Gastrocnemius medialis (tissue), 4 donors: ENCODE data around the gene GRIK4. TPM values are rescaled to one million over a fixed set of nuclear protein-coding genes. Genes with fewer than 3 reads are reported as not detected.

Experiments used
- ATAC-seq, 2 donors: fragments of 150-250 bp; one replicate each; pipeline ENCODE4 v1.9.1; 2016
- DNase-seq, 2 donors: peaks; one replicate each; pipeline ENCODE4 v3.0.0-alpha.2; 2019
- H3K27ac ChIP-seq, 4 donors: fragments of 200-600 bp; sonication (generic); 1 replicate in 1 of 4; 2 replicates in 3 of 4; pipeline ENCODE4 v1.5.1; 2016 to 2018; ENCODE audit warnings: mild to moderate bottlenecking in 2 of 4, moderate library complexity in 1 of 4
- H3K27me3 ChIP-seq, 3 donors: fragments of 200-600 bp; sonication (generic) in 2 of 3; 1 replicate in 1 of 3; 2 replicates in 2 of 3; pipeline versions ENCODE4 v1.5.1 to v1.6.0; 2016 to 2019; ENCODE audit warnings: mild to moderate bottlenecking in 1 of 3, moderate library complexity in 1 of 3
- H3K36me3 ChIP-seq, 2 donors: fragments of 200-600 bp; sonication (generic) in 1 of 2; one replicate each; pipeline ENCODE4 v1.5.1; 2017 to 2018
- H3K4me1 ChIP-seq, 2 donors: fragments of 200-600 bp; sonication (generic) in 1 of 2; one replicate each; pipeline ENCODE4 v1.5.1; 2016 to 2017; ENCODE audit warnings: mild to moderate bottlenecking in 2 of 2
- H3K4me3 ChIP-seq, 4 donors: fragments of 200-600 bp; sonication (generic) in 3 of 4; 1 replicate in 1 of 4; 2 replicates in 3 of 4; pipeline ENCODE4 v1.5.1; 2016 to 2019; ENCODE audit warnings: mild to moderate bottlenecking in 2 of 4
- H3K9me3 ChIP-seq, 3 donors: fragments of 200-600 bp; sonication (generic) in 2 of 3; 1 replicate in 1 of 3; 2 replicates in 2 of 3; pipeline ENCODE4 v1.5.1; 2016 to 2019
- POLR2A ChIP-seq, 2 donors: fragments of 450-650 bp; IDR thresholded peaks; one replicate each; pipeline ENCODE4 v1.6.1; 2017; ENCODE audit warnings: antibody characterized with exemption in 2 of 2, mild to moderate bottlenecking in 2 of 2, moderate library complexity in 2 of 2
- in situ Hi-C, 4 donors: fragments of 200-750 bp; cut with MboI; loops; one replicate each; pipeline versions ENCODE4 v1.15.0 to v1.8.0; 2017; ENCODE audit warnings: low sequenced_read_pairs in 4 of 4
- intact Hi-C: fragments of 100-400 bp; cut with DNase I; formaldehyde crosslinking; loops from one replicate; pipeline ENCODE4 v1.15.1; 2023; ENCODE audit warnings: low total_unique reads
- total RNA-seq, 4 donors: library from RNA; depleted of rRNA; stranded (reverse); fragments of >200 nt; gene quantifications; one replicate each; pipeline versions ENCODE4 v1.1.0 to v1.2.3, GENCODE V29; 2016
- TF ChIP-seq, protein P1 (sequence below), 5 experiments: fragments of 450-650 bp in 3 of 5; fragments of 200-600 bp in 2 of 5; sonication (generic) in 2 of 5; IDR thresholded peaks in 4 of 5; conservative IDR thresholded peaks in 1 of 5; 1 replicate in 4 of 5; 2 replicates in 1 of 5; pipeline ENCODE4 v1.5.1; 2016 to 2019; ENCODE audit warnings: antibody characterized with exemption in 5 of 5, mild to moderate bottlenecking in 3 of 5, moderate library complexity in 3 of 5

GRIK4 gene
- total RNA-seq, 4 donors from 2014 or later, result 0.42 TPM; not detected in 3

DNA sequence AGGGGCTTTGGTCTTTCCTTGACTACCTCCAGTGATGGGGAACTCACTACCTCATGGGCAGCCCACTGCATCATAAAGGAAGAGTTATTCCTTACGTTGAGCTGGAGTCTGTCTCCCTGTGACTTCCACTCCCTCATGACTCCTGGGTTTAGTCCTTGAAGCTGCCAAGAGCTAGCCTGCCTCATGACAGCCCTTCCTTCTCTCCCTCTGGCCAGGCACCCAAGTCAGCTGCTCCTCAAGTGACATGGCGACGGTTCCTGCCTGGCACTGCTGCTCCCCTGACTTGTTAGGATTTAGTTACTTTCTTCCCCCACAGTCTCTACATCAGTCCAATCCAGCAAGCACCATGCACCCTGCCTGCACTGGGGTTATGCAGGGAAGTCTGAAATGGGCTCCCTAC lies 316.3 kb downstream of the GRIK4 start:
- H3K4me3 ChIP-seq, result no peak overlapping the region

DNA sequence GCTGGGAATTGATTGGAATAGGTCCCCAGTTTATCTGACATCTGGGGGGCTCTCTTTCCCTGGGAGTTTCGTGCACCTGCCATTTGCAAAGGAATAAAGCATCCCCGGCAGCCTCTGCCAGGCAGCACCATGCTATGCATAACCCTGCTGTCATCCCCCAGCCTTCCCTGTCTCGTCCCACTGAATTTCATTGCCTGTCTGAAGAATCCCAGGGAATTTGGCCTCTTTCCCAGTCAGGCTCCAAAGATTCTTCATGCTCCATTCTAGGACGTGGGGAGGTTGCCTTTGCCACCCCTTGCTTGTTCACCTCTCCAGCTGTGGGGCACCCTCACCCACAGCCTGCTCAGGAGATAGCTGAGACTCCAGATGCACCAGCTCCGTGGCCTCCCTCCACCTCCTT lies 317.3 kb downstream of the GRIK4 start:
- Histone ChIP-seq H3K36me3 (no peaks in the 10 kb centered on the region), H3K4me3 (no peak overlapping the region), H3K27ac (no peak overlapping the region), H3K27me3 (peaks cover 0 to 10% (median 0%) of the 10 kb centered on the region in 3 donors), H3K9me3 (no peaks in the 10 kb centered on the region), H3K4me1 (no peaks in the 10 kb centered on the region)
- DNase-seq (no peak), ATAC-seq (no peak)
- in situ Hi-C loops, result no loop called here
- no peak for TF ChIP-seq POLR2A (IDR thresholded peaks at IDR 0.05)
- TF ChIP-seq, protein P1, sequence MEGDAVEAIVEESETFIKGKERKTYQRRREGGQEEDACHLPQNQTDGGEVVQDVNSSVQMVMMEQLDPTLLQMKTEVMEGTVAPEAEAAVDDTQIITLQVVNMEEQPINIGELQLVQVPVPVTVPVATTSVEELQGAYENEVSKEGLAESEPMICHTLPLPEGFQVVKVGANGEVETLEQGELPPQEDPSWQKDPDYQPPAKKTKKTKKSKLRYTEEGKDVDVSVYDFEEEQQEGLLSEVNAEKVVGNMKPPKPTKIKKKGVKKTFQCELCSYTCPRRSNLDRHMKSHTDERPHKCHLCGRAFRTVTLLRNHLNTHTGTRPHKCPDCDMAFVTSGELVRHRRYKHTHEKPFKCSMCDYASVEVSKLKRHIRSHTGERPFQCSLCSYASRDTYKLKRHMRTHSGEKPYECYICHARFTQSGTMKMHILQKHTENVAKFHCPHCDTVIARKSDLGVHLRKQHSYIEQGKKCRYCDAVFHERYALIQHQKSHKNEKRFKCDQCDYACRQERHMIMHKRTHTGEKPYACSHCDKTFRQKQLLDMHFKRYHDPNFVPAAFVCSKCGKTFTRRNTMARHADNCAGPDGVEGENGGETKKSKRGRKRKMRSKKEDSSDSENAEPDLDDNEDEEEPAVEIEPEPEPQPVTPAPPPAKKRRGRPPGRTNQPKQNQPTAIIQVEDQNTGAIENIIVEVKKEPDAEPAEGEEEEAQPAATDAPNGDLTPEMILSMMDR (IDR thresholded peaks at IDR 0.05 in 4 of 5, conservative IDR thresholded peaks at IDR 0.05 in 1 of 5), result no peak
- intact Hi-C loops, result no loop called here

More for the DNA sequence above, 316.3 kb downstream of the GRIK4 start:
- intact Hi-C loops, result no loop called here
- TF ChIP-seq, protein P1 (IDR thresholded peaks at IDR 0.05 in 4 of 5, conservative IDR thresholded peaks at IDR 0.05 in 1 of 5), result no peak
- no peak for TF ChIP-seq POLR2A (IDR thresholded peaks at IDR 0.05)
- H3K27me3 ChIP-seq, result peaks cover 0 to 10% (median 0%) of the 10 kb centered on the region in 3 donors
- no peak overlapping the region for H3K27ac ChIP-seq
- ATAC-seq, result peak in 1 of 2 donors; percentile 23
- no peak for DNase-seq
- H3K9me3 ChIP-seq, result no peaks in the 10 kb centered on the region
- in situ Hi-C loops, result no loop called here
- H3K36me3 ChIP-seq, result no peaks in the 10 kb centered on the region
- no peaks in the 10 kb centered on the region for H3K4me1 ChIP-seq

DNA sequence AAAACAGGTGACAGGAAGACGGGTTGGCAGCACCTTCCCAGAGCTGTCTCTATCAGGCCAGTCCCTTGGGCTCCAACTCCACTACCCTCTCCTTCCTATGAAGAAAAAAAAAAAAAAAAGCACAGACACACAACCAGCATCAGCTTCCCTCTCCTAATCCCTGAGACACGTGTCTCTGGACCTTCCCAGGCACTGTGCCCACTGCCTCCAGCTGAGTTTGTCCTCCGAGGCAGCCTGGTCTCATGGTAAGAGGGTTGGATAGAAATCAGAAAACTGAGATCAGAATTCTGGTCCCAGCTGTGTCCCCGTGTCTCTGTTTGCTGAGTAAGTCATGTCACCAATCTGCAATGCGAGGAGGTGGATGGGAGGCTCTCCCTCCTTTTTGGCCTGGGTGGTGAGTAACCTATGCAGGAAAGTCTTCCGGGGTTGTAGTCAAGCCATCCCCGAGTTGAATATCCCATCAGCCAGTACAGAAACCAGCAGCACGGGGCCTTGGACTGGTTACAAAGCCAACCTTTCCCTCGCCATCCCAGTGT lies 318.6 kb downstream of the GRIK4 start:
- no peak for DNase-seq
- Histone ChIP-seq H3K27ac (no peak overlapping the region), H3K4me1 (no peaks in the 10 kb centered on the region), H3K9me3 (no peaks in the 10 kb centered on the region), H3K36me3 (no peaks in the 10 kb centered on the region), H3K27me3 (peaks cover 0 to 10% (median 0%) of the 10 kb centered on the region in 3 donors), H3K4me3 (no peak overlapping the region)
- TF ChIP-seq, protein P1 (IDR thresholded peaks at IDR 0.05 in 4 of 5, conservative IDR thresholded peaks at IDR 0.05 in 1 of 5), result no peak
- no peak for TF ChIP-seq POLR2A (IDR thresholded peaks at IDR 0.05)
- no peak for ATAC-seq
- intact Hi-C loops (no loop called here), in situ Hi-C loops (no loop called here)

DNA sequence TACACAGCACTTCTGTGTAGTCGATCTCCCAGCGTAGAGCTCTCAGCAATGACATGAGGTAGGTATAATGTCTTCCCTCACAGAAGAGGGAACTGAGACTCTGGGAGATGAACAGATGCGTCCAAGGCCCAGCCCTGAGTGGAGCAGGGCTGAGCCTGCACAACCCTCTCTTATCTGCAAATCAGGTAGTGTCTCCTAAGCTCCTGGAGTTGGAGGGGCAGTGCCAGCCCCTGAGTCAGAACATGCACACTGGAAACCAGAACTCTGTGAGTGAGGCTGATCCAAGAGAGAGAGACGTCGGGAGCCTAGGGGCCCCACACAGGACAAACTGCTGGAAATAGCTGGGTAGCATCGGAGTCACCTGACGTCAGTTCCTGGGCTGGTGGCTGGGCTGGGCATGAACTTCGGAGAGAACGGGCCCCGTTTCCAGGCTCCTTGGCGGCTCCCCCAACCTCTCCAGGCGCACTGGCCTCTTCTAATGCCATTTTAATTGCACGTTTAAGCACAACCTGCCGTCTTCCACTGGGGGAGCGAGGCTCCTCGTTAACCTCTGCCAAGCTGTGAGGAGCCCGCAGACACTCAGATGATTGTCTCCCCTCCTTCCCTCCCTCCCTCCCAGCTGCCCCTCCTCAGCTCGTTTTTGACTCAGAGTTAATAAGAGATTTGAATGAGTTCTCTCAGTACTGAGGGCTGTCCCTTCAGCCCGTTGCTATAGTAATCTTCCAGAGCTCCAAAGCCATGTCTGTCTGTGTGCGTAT lies 321.1 kb downstream of the GRIK4 start:
- TF ChIP-seq POLR2A (IDR thresholded peaks at IDR 0.05), result no peak
- TF ChIP-seq, protein P1 (IDR thresholded peaks at IDR 0.05 in 4 of 5, conservative IDR thresholded peaks at IDR 0.05 in 1 of 5), result no peak
- H3K27ac ChIP-seq, result no peak overlapping the region
- no peaks in the 10 kb centered on the region for H3K36me3 ChIP-seq
- no peak overlapping the region for H3K4me3 ChIP-seq
- ATAC-seq (no peak), DNase-seq (no peak)
- peaks cover 0 to 7% (median 0%) of the 10 kb centered on the region in 3 donors for H3K27me3 ChIP-seq
- H3K9me3 ChIP-seq, result no peaks in the 10 kb centered on the region
- in situ Hi-C loops, result no loop called here
- intact Hi-C loops, result no loop called here
- peaks cover 0 to 1% of the 10 kb centered on the region in 2 donors for H3K4me1 ChIP-seq
